ENCODE data around the gene LMNTD2.

DNA sequence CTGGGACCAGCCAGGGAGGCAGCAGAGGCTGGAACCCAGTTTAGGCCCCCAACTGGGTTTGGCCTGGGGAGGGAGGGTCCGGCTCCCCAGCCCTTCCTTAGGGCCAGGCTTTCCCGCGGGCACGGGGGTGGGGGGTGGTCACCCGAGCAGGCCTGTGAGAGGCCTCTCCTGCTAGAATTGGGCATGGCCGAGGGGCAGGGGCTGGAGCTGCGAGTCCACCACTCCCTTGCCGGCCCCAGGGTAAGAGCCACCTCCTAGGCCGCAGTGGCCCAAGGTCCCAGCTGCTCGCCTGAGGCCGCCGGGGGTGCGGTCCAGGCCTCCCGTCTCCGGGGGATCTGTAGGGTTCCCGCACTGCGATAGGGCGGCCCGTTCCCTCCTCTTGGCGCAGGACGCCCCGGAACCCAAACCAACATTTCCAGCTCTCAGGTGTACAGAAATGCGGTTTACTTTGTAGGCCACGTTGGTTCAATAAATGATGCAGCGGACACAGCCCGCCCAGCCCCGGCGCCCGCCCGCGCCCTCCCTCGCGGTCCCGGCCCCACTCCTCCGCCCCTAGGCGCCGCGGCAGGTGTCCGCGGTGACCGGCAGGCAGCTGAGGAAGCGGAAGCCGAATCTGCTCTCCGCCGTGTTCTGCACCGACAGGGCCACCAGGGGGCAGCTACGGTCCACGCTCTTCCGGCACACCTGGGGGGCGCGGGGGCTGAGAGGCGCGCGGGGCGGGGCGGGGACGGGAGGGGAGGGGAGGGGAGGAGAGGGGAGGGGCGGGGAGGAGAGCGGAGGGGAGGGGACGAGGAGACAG is 5.9 kb downstream of the LMNTD2 start:
- TF ChIP-seq POLR2A (IDR thresholded peaks at IDR 0.05; ENCODE audit: low read depth, low read length) (no peak), POLR2AphosphoS5 (IDR thresholded peaks at IDR 0.05; ENCODE audit: low read depth, low read length) (no peak)
